ENCODE measurements around the gene OR8D4. TPM values are rescaled to one million over a fixed set of nuclear protein-coding genes. Genes with fewer than 3 reads are reported as not detected.
"Not testable (repeated sequence)": the region's sequence is repeated elsewhere in the genome, so short reads cannot be mapped to it uniquely, and the experiment has no call there.

Gene OR8D4
- not detected for polyA plus RNA-seq (ENCODE audit: insufficient read length in 4 of 4)

DNA sequence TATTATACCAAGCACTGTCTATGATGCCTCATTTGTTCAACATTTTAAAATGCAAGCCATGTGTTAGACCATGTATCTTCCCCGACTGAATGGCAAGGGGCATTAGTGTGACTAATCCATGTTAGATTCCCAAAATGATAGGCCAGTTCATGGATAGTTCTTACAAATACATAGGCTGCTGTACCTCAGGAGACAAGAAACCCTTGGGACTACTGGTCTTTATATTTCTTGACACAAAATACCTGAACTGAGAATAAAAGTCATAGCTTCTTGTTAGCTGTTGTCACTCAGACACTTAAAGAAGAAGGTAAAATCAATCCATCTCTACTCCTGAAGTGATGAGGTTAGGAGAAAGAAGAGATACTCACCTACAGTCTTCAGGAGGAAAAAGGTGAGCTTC is at the start of gene OR8D4:
OR8D4 (plus strand) TSS at position 301 of the 400 bp plus-strand sequence. CDS start 4,265 bp downstream, outside the sequence.
- no peak for DNase-seq (ENCODE audit: low read depth in 4 of 4, low spot score in 3 of 4)

- DNase-seq (ENCODE audit: low read depth in 4 of 4, low spot score in 3 of 4): no peak
These were observed 49.6 kb upstream of the OR8D4 start for GRCh38 chr11:123852321-123852720.

GRCh38 chr11:123853038-123853437 is 48.9 kb upstream of the OR8D4 start:
- DNase-seq (ENCODE audit: low read depth in 4 of 4, low spot score in 3 of 4): no peak

- no peak for DNase-seq (ENCODE audit: low read depth in 4 of 4, low spot score in 3 of 4)
These were observed 45.5 kb upstream of the OR8D4 start for GRCh38 chr11:123856444-123856843.

GRCh38 chr11:123859731-123860130 is 42.2 kb upstream of the OR8D4 start:
- DNase-seq (ENCODE audit: low read depth in 4 of 4, low spot score in 3 of 4): no peak

DNA sequence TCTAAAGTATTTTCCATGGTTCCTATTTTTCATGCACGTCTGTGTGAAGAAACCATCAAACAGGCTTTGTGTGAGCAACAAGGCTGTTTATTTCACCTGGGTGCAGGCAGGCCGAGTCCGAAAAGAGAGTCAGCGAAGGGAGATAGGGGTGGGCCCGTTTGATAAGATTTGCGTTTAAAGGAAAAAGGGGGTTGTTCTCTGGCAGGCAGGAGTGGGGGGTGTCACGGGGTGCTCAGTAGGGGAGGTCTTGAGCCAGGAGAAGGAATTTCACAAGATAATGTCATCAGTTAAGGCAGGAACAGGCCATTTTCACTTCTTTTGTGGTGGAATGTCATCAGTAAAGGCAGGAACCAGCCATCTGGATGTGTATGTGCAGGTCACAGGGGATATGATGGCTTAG is 36.7 kb upstream of the OR8D4 start:
- not testable (repeated sequence) for DNase-seq (ENCODE audit: low read depth in 4 of 4, low spot score in 3 of 4)

- DNase-seq (ENCODE audit: low read depth in 4 of 4, low spot score in 3 of 4): not testable (repeated sequence)
These were observed 34.2 kb upstream of the OR8D4 start for GRCh38 chr11:123867795-123868194.

DNA sequence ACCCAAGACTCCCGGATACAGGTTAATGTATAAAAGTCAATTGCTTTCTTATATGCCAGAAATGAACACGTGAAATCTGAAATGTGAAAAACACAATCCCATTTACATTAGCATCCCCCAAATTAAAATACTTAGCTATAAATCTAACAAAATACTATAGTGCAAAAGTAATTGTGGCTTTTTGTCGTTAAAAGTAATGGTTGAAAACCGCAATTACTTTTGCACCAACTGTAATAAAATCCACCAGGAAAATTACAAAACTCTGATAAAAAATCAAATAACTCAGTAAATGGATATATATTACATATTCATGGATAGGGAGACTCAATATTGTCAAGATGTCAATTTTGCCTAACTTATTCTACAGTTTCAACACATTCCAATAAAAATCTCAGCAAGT is 21.1 kb upstream of the OR8D4 start:
- no peak for DNase-seq (ENCODE audit: low read depth in 4 of 4, low spot score in 3 of 4)

GRCh38 chr11:123885570-123885969 is 16.4 kb upstream of the OR8D4 start, which contains the start of gene TMEM225:
Gene TMEM225, minus strand, starts transcription at chr11:123885670. Its CDS starts 245 bp downstream, at chr11:123885425.
- no peak for DNase-seq (ENCODE audit: low read depth in 4 of 4, low spot score in 3 of 4)

DNA sequence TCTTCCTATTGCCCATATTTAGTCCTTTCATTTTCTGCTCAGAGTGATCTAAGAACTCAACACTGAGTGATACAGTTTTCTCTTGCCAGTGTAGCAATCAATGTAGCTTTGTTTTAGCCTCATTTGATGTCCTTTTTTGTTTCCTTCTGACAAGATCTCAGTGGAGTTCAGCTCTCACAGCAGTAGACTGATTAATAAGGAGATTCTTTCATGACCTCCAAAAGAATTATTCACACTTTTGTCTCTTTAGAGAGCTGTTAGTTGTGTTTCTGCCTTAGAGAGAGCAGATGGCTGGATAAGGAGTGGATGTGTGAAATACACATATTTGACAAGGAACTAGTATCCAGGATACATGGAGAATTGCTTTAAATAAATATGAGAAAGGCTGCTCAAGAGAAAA is 9.9 kb upstream of the OR8D4 start:
- no peak for DNase-seq (ENCODE audit: low read depth in 4 of 4, low spot score in 3 of 4)

GRCh38 chr11:123899792-123900191 is 2.2 kb upstream of the OR8D4 start:
- DNase-seq (ENCODE audit: low read depth in 4 of 4, low spot score in 3 of 4): no peak

GRCh38 chr11:123903932-123904331 is 2.0 kb downstream of the OR8D4 start:
- DNase-seq (ENCODE audit: low read depth in 4 of 4, low spot score in 3 of 4): no peak

DNA sequence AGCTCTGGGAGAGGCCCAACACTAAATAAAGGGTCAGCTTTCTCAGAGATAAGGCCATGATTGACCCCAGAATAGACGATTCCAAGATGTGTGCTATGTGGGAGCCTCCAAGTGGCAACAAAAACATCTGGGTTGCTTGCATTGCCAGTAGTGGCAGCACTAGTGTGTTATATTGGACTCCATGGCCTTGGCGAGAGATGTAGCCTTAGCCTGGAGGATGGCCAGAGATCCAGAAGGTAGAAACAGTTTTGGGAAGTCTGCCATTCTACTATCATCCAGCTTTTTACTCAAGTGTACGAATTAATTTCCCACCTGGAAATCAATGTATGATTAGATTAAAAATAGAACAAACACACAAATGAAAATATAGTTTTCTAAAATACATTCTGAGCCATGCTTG is 3.0 kb downstream of the OR8D4 start:
- no peak for DNase-seq (ENCODE audit: low read depth in 4 of 4, low spot score in 3 of 4)

DNA sequence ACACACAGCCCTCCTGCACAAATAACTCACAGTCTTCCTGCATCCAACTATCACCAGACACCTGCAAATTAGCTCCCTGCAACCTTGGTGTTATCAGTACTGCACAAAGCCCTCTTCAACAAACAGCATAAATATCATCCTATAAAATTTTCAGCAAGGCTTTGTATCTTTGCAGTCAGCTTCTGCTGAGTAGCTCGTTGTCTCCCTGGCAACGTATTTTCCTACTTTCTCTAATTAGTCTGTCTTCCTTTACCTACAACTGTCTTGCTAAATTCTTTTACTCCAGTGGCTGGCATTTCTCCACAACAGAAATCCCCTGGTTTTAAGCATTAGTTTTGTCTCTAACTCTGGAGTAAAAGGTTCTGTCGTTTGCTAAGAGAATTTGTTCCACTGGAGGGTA is 3.9 kb downstream of the OR8D4 start:
- no peak for DNase-seq (ENCODE audit: low read depth in 4 of 4, low spot score in 3 of 4)

DNA sequence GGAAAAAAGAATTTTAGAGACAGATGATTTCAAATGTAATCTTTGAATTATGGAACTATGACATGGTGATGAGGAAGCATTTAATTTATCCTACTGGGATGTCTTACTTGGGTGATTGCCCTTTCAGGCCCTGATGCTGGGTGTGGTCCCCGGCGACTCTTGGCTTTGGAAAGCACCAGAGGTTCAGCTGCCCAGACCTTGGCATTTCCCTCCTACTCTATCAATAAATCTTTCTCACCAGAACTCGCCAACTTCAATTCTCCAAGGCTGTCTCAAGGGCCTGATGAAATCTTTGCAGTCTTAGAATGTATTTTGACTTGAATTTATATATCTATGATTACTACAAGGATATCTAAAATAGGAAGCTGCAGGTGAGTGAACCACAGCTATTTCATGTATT is 19.0 kb downstream of the OR8D4 start:
- no peak for DNase-seq (ENCODE audit: low read depth in 4 of 4, low spot score in 3 of 4)

- no peak for DNase-seq (ENCODE audit: low read depth in 4 of 4, low spot score in 3 of 4)
These were observed 22.1 kb downstream of the OR8D4 start for GRCh38 chr11:123924027-123924426.

DNA sequence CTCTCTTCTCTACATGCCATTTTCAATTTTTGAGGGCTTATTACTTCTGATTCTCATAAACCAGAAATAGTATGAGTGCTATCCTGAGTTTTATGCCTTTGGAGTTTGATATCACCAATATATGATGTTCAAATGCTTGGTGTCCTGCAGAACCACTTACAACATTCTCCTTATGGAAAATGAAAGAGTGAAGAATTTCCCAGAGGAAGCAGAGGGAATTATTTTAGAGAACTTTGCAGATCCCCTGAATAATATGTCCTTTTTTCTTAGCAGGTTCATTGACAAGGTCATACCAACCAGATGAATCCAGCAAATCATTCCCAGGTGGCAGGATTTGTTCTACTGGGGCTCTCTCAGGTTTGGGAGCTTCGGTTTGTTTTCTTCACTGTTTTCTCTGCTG is 37.4 kb downstream of the OR8D4 start, which contains the start of gene OR4D5:
OR4D5 (plus strand) TSS at position 301 of the 400 bp plus-strand sequence; CDS start at position 301, 0 bp downstream.
- DNase-seq (ENCODE audit: low read depth in 4 of 4, low spot score in 3 of 4): no peak

- no peak for DNase-seq (ENCODE audit: low read depth in 4 of 4, low spot score in 3 of 4)
These were observed 40.4 kb downstream of the OR8D4 start for GRCh38 chr11:123942413-123942812.

DNA sequence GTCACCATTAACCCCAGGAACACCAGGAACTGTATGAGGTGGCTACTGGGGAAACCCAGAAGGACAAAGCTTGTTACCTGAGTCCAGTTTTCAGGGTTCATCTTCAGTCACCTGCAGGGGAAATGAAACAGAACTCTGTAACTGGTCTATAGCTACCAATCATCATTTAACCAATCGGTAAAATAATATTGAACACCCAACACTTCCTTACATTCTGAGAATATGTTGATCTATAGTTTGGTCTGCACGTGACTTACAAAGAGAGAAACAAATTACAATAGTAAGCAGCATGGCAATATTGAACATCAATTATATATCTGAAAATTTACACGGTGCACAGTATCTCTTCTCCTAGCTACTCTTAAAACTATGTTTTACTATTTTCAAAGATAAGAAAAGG is 41.8 kb downstream of the OR8D4 start, which contains the start of gene OR6T1:
OR6T1 (minus strand) TSS at position 101 of the 400 bp plus-strand sequence; CDS start at position 101, 0 bp downstream.
- no peak for DNase-seq (ENCODE audit: low read depth in 4 of 4, low spot score in 3 of 4)

DNA sequence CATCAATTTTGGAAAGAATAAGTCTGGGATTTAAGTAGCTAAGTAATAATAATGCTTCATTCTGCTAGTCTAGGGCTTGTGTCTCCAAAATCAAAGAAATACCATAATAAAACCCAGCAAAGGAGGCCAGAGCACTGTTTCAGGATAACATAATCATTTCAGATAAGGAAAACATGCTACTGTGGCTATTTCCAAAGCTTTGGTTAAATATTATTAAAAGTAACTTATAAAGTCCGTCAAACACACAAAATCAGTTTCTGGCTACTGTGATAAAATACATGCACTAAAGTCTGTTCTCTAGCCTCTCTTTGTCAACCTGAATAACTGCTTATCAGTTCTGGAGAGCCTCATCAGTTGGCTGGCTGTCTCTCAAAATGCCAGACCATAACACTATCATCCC is 43.2 kb downstream of the OR8D4 start:
- DNase-seq (ENCODE audit: low read depth in 4 of 4, low spot score in 3 of 4): no peak

GRCh38 chr11:123956752-123957151 is 54.8 kb downstream of the OR8D4 start:
- DNase-seq (ENCODE audit: low read depth in 4 of 4, low spot score in 3 of 4): no peak
